Liver (tissue), 9 donors: Measurements from ENCODE around the gene MED26. TPM values are rescaled to one million over a fixed set of nuclear protein-coding genes. Genes with fewer than 3 reads are reported as not detected.

ENCODE experiments used
- DNase-seq: peaks from one replicate; pipeline ENCODE4 v3.0.0-alpha.2; 2017; ENCODE audit warnings: low spot score
- H3K27ac ChIP-seq, 2 donors: one replicate each; pipeline ENCODE4 v1.7.0; 2013; ENCODE audit warnings: inconsistent platforms in 2 of 2, low read length in 2 of 2, control low read depth in 1 of 2, low read depth in 1 of 2, mild to moderate bottlenecking in 1 of 2
- H3K27me3 ChIP-seq, 4 donors: one replicate each; pipeline versions ENCODE4 v1.6.1 to v1.7.0; 2013; ENCODE audit warnings: low read length in 3 of 4, inconsistent platforms in 1 of 4, mild to moderate bottlenecking in 1 of 4, moderate library complexity in 1 of 4; ENCODE audit not compliant: control insufficient read depth in 4 of 4, insufficient read depth in 4 of 4
- H3K36me3 ChIP-seq, 4 donors: one replicate each; pipeline versions ENCODE4 v1.6.1 to v1.7.0; 2013; ENCODE audit warnings: low read length in 3 of 4, mild to moderate bottlenecking in 3 of 4, low read depth in 1 of 4, moderate library complexity in 1 of 4; ENCODE audit not compliant: control insufficient read depth in 4 of 4, insufficient read depth in 3 of 4
- H3K4me1 ChIP-seq, 4 donors: one replicate each; pipeline versions ENCODE4 v1.6.1 to v1.7.0; 2013; ENCODE audit warnings: low read length in 3 of 4, mild to moderate bottlenecking in 3 of 4, moderate library complexity in 1 of 4; ENCODE audit not compliant: control insufficient read depth in 4 of 4, insufficient read depth in 4 of 4
- H3K4me3 ChIP-seq, 3 donors: one replicate each; pipeline versions ENCODE4 v1.6.1 to v1.7.0; 2013; ENCODE audit warnings: low read length in 3 of 3, control low read depth in 1 of 3, low read depth in 1 of 3, mild to moderate bottlenecking in 1 of 3
- H3K9ac ChIP-seq, 2 donors: one replicate each; pipeline ENCODE4 v1.7.0; 2013; ENCODE audit warnings: low read length in 2 of 2, mild to moderate bottlenecking in 2 of 2, moderate library complexity in 2 of 2, control low read depth in 1 of 2, low read depth in 1 of 2
- H3K9me3 ChIP-seq, 4 donors: one replicate each; pipeline versions ENCODE4 v1.6.1 to v1.7.0; 2013; ENCODE audit warnings: low read length in 3 of 4; ENCODE audit not compliant: control insufficient read depth in 4 of 4
- EGR1 ChIP-seq, 2 donors: IDR thresholded peaks; 2 replicates each; pipeline ENCODE4 v1.6.1; 2016 to 2018; ENCODE audit warnings: antibody characterized with exemption in 2 of 2, low read depth in 2 of 2
- FOXA1 ChIP-seq: IDR thresholded peaks from 2 replicates; pipeline ENCODE4 v1.6.1; 2016; ENCODE audit warnings: antibody characterized with exemption
- FOXA2 ChIP-seq: IDR thresholded peaks from 2 replicates; pipeline ENCODE4 v1.6.1; 2016; ENCODE audit warnings: antibody characterized with exemption
- GABPA ChIP-seq, 2 donors: IDR thresholded peaks in 1 of 2; conservative IDR thresholded peaks in 1 of 2; 2 replicates each; pipeline ENCODE4 v1.6.1; 2016; ENCODE audit warnings: antibody characterized with exemption in 2 of 2, mild to moderate bottlenecking in 1 of 2, moderate library complexity in 1 of 2
- HNF4A ChIP-seq, 2 donors: conservative IDR thresholded peaks; 2 replicates each; pipeline ENCODE4 v1.6.1; 2016; ENCODE audit warnings: antibody characterized with exemption in 2 of 2, mild to moderate bottlenecking in 2 of 2
- HNF4G ChIP-seq: IDR thresholded peaks from 2 replicates; pipeline ENCODE4 v1.6.1; 2016; ENCODE audit warnings: antibody characterized with exemption
- JUND ChIP-seq, 2 donors: IDR thresholded peaks; 2 replicates each; pipeline ENCODE4 v1.6.1; 2016; ENCODE audit warnings: antibody characterized with exemption in 2 of 2
- NR2F2 ChIP-seq: IDR thresholded peaks from 2 replicates; pipeline ENCODE4 v1.6.1; 2016; ENCODE audit warnings: antibody characterized with exemption
- RAD21 ChIP-seq, 2 donors: IDR thresholded peaks; 2 replicates each; pipeline ENCODE4 v1.6.1; 2016; ENCODE audit warnings: antibody characterized with exemption in 2 of 2, mild to moderate bottlenecking in 2 of 2
- RXRA ChIP-seq, 2 donors: IDR thresholded peaks; 2 replicates each; pipeline ENCODE4 v1.6.1; 2017 to 2018; ENCODE audit warnings: antibody characterized with exemption in 2 of 2, mild to moderate bottlenecking in 1 of 2
- SP1 ChIP-seq: IDR thresholded peaks from 2 replicates; pipeline ENCODE4 v1.6.1; 2018; ENCODE audit warnings: antibody characterized with exemption, mild to moderate bottlenecking
- TAF1 ChIP-seq: conservative IDR thresholded peaks from 2 replicates; pipeline ENCODE4 v1.6.1; 2016; ENCODE audit warnings: antibody characterized with exemption, mild to moderate bottlenecking
- YY1 ChIP-seq: IDR thresholded peaks from 2 replicates; pipeline ENCODE4 v1.6.1; 2016; ENCODE audit warnings: antibody characterized with exemption, mild to moderate bottlenecking
- WGBS: extraction: QIAGEN DNeasy Blood & Tissue Kit; methylation state at CpG from one replicate; pipeline ENCODE4 v1.1.7; 2013; 5-methylcytosine and 5-hydroxymethylcytosine counted together
- polyA plus RNA-seq, 2 donors: library from polyadenylated mRNA; stranded (reverse) in 1 of 2; unstranded in 1 of 2; fragments of 200-250 nt in 1 of 2; fragments of >200 nt in 1 of 2; fragmentation: Nextera tagmentation in 1 of 2; extraction: Ambion mirVana in 1 of 2; gene quantifications; one replicate each; pipeline versions ENCODE4 v1.2.1 to v1.2.3, GENCODE V29; 2013 to 2015
- total RNA-seq, 2 donors: library from RNA; depleted of rRNA; stranded (reverse); fragments of >200 nt; gene quantifications; one replicate each; pipeline ENCODE4 v1.2.3, GENCODE V29; 2014
- TF ChIP-seq, protein P1 (sequence below): IDR thresholded peaks from 2 replicates; pipeline ENCODE4 v1.6.1; 2016; ENCODE audit warnings: antibody characterized with exemption, mild to moderate bottlenecking
- TF ChIP-seq, protein P2 (sequence below): IDR thresholded peaks from 2 replicates; pipeline ENCODE4 v1.6.1; 2016; ENCODE audit warnings: antibody characterized with exemption
- TF ChIP-seq, protein P3 (sequence below): IDR thresholded peaks from 2 replicates; pipeline ENCODE4 v1.6.1; 2016; ENCODE audit warnings: antibody characterized with exemption
- TF ChIP-seq, protein P4 (sequence below): fragments of 150-350 bp; IDR thresholded peaks from 2 replicates; pipeline ENCODE4 v1.5.1; 2017; ENCODE audit warnings: improper control_type of control experiment, low read depth, low read length; ENCODE audit not compliant: missing input control
- TF ChIP-seq, protein P5 (sequence below): IDR thresholded peaks from 2 replicates; pipeline ENCODE4 v1.6.1; 2016; ENCODE audit warnings: antibody characterized with exemption
- donor health status: healthy.
- donor health status: healthy.
- donor health status: healthy.
- donor health status: healthy.
- donor health status: healthy.

Gene MED26
- total and polyA plus RNA-seq, 4 donors = 1.5 to 3.8 (median 3.2) TPM

DNA sequence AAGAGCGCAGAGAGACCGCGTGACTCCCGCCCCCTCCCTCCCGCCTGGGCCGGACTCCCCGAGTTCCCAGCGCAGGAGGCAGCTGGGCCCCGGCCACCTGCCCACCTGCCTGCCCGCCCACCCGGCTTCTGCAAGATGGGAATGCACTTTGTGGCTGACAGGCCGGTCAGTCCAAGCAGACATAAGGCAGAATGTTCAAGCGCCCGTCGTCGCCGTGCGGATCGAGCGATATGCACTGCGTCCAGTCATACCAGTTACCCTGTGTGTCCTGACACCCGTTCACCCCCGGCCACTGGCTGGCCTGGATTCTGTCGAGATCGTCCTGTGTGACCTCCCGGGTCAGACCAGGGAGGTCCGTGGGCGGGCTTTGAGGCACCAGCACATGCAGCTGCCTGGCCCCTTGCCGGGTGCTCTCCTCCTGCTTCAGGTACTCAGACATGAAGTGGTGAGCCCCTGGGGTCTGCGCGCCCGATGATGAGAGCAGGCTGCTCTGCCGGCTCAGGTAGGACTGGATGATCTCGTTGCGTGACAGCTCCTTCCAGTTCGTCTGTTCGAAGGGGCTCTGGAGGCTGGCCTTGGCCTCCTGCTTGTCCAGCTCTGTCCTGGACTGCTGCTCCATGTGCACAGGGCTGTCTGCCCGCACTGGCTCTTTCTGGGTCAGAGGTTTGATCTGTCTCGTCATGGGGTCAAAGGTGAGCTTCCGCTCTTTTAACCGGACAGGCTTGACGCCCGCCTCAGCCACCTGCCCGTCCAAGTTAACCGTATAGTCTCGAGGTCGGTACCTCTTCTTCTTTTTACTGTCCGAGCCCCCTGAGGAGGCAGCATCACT, 51.9 kb downstream of the MED26 start (continued):
- TF ChIP-seq, protein P1, sequence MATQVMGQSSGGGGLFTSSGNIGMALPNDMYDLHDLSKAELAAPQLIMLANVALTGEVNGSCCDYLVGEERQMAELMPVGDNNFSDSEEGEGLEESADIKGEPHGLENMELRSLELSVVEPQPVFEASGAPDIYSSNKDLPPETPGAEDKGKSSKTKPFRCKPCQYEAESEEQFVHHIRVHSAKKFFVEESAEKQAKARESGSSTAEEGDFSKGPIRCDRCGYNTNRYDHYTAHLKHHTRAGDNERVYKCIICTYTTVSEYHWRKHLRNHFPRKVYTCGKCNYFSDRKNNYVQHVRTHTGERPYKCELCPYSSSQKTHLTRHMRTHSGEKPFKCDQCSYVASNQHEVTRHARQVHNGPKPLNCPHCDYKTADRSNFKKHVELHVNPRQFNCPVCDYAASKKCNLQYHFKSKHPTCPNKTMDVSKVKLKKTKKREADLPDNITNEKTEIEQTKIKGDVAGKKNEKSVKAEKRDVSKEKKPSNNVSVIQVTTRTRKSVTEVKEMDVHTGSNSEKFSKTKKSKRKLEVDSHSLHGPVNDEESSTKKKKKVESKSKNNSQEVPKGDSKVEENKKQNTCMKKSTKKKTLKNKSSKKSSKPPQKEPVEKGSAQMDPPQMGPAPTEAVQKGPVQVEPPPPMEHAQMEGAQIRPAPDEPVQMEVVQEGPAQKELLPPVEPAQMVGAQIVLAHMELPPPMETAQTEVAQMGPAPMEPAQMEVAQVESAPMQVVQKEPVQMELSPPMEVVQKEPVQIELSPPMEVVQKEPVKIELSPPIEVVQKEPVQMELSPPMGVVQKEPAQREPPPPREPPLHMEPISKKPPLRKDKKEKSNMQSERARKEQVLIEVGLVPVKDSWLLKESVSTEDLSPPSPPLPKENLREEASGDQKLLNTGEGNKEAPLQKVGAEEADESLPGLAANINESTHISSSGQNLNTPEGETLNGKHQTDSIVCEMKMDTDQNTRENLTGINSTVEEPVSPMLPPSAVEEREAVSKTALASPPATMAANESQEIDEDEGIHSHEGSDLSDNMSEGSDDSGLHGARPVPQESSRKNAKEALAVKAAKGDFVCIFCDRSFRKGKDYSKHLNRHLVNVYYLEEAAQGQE = peak; percentile 40
- TF ChIP-seq, protein P2, sequence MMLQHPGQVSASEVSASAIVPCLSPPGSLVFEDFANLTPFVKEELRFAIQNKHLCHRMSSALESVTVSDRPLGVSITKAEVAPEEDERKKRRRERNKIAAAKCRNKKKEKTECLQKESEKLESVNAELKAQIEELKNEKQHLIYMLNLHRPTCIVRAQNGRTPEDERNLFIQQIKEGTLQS = no peak
- TF ChIP-seq RXRA (IDR thresholded peaks at IDR 0.05) (peak; percentile 74 to 75), TAF1 (no peak), SP1 (peak; percentile 79), EGR1 (IDR thresholded peaks at IDR 0.05; ENCODE audit: low read depth in 2 of 2) (no peak)

DNA sequence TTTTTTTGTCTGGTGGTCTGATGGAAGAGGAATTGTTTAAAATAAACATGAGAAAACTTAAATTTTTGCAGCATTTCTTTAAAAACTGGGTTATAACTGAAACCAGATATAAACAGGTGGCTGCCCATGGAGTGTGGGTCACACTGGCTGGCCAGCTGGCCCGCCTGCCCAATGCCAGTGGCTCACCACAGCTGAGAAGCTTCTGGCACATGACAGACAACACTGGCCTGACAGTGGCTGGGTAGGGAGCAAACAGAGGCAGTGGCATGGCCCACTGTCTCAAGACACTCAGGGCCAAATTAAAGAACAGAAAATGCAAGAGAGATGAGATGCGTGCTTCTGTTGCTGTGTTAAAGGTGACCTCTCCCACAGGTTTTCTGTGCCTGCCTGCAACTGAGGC, 52.7 kb downstream of the MED26 start:
- no peak overlapping the region for H3K4me3 ChIP-seq

More for the DNA sequence above, 52.7 kb downstream of the MED26 start:
- no peaks in the 10 kb centered on the region for H3K27me3 ChIP-seq
- H3K36me3 ChIP-seq = peaks cover 6 to 11% (median 7%) of the 10 kb centered on the region in 4 donors
- DNase-seq = no peak
- H3K9ac ChIP-seq = no peak overlapping the region
- WGBS = 93% methylated on average over 2 of the region's 2 CpGs
- H3K27ac ChIP-seq = peak overlapping the region in 1 of 2 donors; percentile 75
- peaks cover 24 to 59% (median 49%) of the 10 kb centered on the region in 4 donors for H3K4me1 ChIP-seq
- no peaks in the 10 kb centered on the region for H3K9me3 ChIP-seq
- TF ChIP-seq GABPA (IDR thresholded peaks at IDR 0.05 in 1 of 2, conservative IDR thresholded peaks at IDR 0.05 in 1 of 2) = no peak
- no peak for TF ChIP-seq RAD21 (IDR thresholded peaks at IDR 0.05)
- no peak for TF ChIP-seq HNF4A (conservative IDR thresholded peaks at IDR 0.05)
- TF ChIP-seq NR2F2 = no peak
- TF ChIP-seq, protein P3, sequence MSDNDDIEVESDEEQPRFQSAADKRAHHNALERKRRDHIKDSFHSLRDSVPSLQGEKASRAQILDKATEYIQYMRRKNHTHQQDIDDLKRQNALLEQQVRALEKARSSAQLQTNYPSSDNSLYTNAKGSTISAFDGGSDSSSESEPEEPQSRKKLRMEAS = no peak
- no peak for TF ChIP-seq HNF4G
- TF ChIP-seq YY1 = no peak
- no peak for TF ChIP-seq SP1
- TF ChIP-seq FOXA2 = no peak
- TF ChIP-seq, protein P4, sequence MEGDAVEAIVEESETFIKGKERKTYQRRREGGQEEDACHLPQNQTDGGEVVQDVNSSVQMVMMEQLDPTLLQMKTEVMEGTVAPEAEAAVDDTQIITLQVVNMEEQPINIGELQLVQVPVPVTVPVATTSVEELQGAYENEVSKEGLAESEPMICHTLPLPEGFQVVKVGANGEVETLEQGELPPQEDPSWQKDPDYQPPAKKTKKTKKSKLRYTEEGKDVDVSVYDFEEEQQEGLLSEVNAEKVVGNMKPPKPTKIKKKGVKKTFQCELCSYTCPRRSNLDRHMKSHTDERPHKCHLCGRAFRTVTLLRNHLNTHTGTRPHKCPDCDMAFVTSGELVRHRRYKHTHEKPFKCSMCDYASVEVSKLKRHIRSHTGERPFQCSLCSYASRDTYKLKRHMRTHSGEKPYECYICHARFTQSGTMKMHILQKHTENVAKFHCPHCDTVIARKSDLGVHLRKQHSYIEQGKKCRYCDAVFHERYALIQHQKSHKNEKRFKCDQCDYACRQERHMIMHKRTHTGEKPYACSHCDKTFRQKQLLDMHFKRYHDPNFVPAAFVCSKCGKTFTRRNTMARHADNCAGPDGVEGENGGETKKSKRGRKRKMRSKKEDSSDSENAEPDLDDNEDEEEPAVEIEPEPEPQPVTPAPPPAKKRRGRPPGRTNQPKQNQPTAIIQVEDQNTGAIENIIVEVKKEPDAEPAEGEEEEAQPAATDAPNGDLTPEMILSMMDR = no peak
- TF ChIP-seq EGR1 (IDR thresholded peaks at IDR 0.05; ENCODE audit: low read depth in 2 of 2) = no peak
- TF ChIP-seq, protein P2 = no peak
- no peak for TF ChIP-seq RXRA (IDR thresholded peaks at IDR 0.05)
- TF ChIP-seq TAF1 = no peak
- TF ChIP-seq JUND (IDR thresholded peaks at IDR 0.05) = no peak
- TF ChIP-seq, protein P5, sequence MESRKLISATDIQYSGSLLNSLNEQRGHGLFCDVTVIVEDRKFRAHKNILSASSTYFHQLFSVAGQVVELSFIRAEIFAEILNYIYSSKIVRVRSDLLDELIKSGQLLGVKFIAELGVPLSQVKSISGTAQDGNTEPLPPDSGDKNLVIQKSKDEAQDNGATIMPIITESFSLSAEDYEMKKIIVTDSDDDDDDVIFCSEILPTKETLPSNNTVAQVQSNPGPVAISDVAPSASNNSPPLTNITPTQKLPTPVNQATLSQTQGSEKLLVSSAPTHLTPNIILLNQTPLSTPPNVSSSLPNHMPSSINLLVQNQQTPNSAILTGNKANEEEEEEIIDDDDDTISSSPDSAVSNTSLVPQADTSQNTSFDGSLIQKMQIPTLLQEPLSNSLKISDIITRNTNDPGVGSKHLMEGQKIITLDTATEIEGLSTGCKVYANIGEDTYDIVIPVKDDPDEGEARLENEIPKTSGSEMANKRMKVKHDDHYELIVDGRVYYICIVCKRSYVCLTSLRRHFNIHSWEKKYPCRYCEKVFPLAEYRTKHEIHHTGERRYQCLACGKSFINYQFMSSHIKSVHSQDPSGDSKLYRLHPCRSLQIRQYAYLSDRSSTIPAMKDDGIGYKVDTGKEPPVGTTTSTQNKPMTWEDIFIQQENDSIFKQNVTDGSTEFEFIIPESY = no peak
- TF ChIP-seq, protein P1 = no peak
- TF ChIP-seq FOXA1 = no peak
